Sigmoid colon (tissue), 4 donors: ENCODE results near the gene NR1H3.

Experiments used
- POLR2A ChIP-seq, 2 donors: fragments of 450-650 bp; IDR thresholded peaks; one replicate each; pipeline ENCODE4 v1.6.1; 2016; ENCODE audit warnings: antibody characterized with exemption in 2 of 2, mild to moderate bottlenecking in 2 of 2, moderate library complexity in 2 of 2
- POLR2AphosphoS5 ChIP-seq, 4 donors: sonication (generic); formaldehyde crosslinking; IDR thresholded peaks; one replicate each; pipeline ENCODE4 v1.6.1; 2017; ENCODE audit warnings: antibody characterized with exemption in 4 of 4
- TF ChIP-seq, protein P1 (sequence below), 4 experiments: fragments of 450-650 bp in 3 of 4; fragments of 200-600 bp in 1 of 4; IDR thresholded peaks; one replicate each; pipeline ENCODE4 v1.5.1; 2016 to 2019; ENCODE audit warnings: antibody characterized with exemption in 4 of 4, mild to moderate bottlenecking in 3 of 4, moderate library complexity in 2 of 4

DNA sequence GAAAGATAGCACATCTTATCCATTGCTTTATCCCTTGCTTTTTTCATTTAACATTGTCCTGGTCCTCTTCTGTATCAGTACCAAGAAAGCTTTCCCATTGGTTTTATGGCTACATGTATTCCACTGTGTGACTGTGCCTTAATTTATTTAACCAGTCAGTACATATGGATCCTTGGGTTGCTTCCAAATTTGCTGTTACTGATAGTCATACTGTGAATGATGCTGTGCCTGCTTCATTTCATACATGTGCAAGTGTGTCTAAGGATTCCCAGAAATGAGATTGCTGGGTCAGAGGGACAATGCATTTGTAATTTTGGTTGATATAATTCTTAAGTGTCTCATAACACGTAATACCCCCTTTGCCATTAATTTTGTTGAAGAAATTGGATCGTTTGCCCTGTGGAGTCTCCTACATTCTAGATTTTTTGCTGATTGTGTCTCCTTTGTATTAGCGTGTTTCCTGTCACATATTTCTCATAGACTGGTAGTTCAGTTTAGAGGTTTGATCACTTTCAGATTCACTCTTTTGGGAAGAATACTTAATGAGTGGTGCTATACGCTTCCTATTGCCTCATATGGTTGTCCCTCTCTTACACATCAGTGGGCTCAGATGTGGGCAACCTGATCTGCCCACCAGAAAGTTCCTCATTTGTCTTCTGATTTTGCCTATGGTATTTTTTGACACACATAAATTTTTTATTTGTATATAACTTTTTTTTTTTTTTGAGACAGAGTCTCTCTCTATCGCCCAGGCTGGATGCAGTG is 59.5 kb downstream of the NR1H3 start:
- TF ChIP-seq, protein P1, sequence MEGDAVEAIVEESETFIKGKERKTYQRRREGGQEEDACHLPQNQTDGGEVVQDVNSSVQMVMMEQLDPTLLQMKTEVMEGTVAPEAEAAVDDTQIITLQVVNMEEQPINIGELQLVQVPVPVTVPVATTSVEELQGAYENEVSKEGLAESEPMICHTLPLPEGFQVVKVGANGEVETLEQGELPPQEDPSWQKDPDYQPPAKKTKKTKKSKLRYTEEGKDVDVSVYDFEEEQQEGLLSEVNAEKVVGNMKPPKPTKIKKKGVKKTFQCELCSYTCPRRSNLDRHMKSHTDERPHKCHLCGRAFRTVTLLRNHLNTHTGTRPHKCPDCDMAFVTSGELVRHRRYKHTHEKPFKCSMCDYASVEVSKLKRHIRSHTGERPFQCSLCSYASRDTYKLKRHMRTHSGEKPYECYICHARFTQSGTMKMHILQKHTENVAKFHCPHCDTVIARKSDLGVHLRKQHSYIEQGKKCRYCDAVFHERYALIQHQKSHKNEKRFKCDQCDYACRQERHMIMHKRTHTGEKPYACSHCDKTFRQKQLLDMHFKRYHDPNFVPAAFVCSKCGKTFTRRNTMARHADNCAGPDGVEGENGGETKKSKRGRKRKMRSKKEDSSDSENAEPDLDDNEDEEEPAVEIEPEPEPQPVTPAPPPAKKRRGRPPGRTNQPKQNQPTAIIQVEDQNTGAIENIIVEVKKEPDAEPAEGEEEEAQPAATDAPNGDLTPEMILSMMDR (IDR thresholded peaks at IDR 0.05), result no peak
- TF ChIP-seq POLR2A (IDR thresholded peaks at IDR 0.05) (no peak), POLR2AphosphoS5 (IDR thresholded peaks at IDR 0.05) (no peak)
